HepG2 (cell line): ENCODE measurements around the gene PLEKHG2. TPM values are rescaled to one million over a fixed set of nuclear protein-coding genes. Genes with fewer than 3 reads are reported as not detected.
A peak's percentile ranks its signal among the peaks of the same experiment; 100 is the strongest.

Experiments used
- CREB1 ChIP-seq, 2 experiments: fragments of 450-650 bp in 1 of 2; IDR thresholded peaks; 2 replicates each; pipeline ENCODE4 v1.6.1; 2016 to 2017; ENCODE audit warnings: control low read depth in 1 of 2, mild to moderate bottlenecking in 1 of 2, missing compliant biosample characterization in 1 of 2, missing genetic modification characterization in 1 of 2
- DMAP1 ChIP-seq: IDR thresholded peaks from 2 replicates; pipeline ENCODE4 v1.6.1; 2016
- HNRNPK ChIP-seq: fragments of 200-400 bp; formaldehyde crosslinking; IDR thresholded peaks from 2 replicates; pipeline ENCODE4 v1.6.1; 2018; ENCODE audit warnings: low read length, low read depth, moderate library complexity, mild to moderate bottlenecking; ENCODE audit not compliant: poor library complexity, severe bottlenecking
- IRF2 ChIP-seq: IDR thresholded peaks from 2 replicates; pipeline ENCODE4 v1.6.1; 2018; ENCODE audit warnings: missing genetic modification reagents, missing compliant biosample characterization
- MAFK ChIP-seq, 2 experiments: IDR thresholded peaks in 1 of 2; conservative IDR thresholded peaks in 1 of 2; 2 replicates each; pipeline ENCODE4 v1.6.1; 2011; ENCODE audit warnings: improper control_type of control experiment in 2 of 2, low read length in 2 of 2
- MAZ ChIP-seq, 2 experiments: sonication (generic) in 1 of 2; formaldehyde crosslinking in 1 of 2; IDR thresholded peaks; 2 replicates each; pipeline versions ENCODE4 v1.5.0 to v1.6.1; 2012 to 2020; ENCODE audit warnings: low read depth in 2 of 2, mild to moderate bottlenecking in 2 of 2, borderline replicate concordance in 1 of 2, improper control_type of control experiment in 1 of 2, low read length in 1 of 2, missing genetic modification reagents in 1 of 2, moderate library complexity in 1 of 2
- MXD4 ChIP-seq: IDR thresholded peaks from 2 replicates; pipeline ENCODE4 v1.6.1; 2016; ENCODE audit warnings: mild to moderate bottlenecking, missing biosample characterization, missing genetic modification reagents
- PHF21A ChIP-seq: sonication (generic); formaldehyde crosslinking; IDR thresholded peaks from 2 replicates; pipeline ENCODE4 v1.5.0; 2020; ENCODE audit warnings: mild to moderate bottlenecking, missing genetic modification reagents
- POLR2AphosphoS5 ChIP-seq: IDR thresholded peaks from 2 replicates; pipeline ENCODE4 v1.6.1; 2012; ENCODE audit warnings: low read depth, low read length
- SNAI1 ChIP-seq: sonication (generic); formaldehyde crosslinking; IDR thresholded peaks from 2 replicates; pipeline ENCODE4 v1.5.0; 2020; ENCODE audit warnings: mild to moderate bottlenecking, missing genetic modification reagents, borderline replicate concordance
- SNAPC2 ChIP-seq: sonication (generic); formaldehyde crosslinking; IDR thresholded peaks from 2 replicates; pipeline ENCODE4 v1.8.1; 2022; ENCODE audit warnings: mild to moderate bottlenecking, missing genetic modification reagents
- SOX5 ChIP-seq: IDR thresholded peaks from 2 replicates; pipeline ENCODE4 v1.6.1; 2016; ENCODE audit warnings: borderline replicate concordance
- SP140L ChIP-seq: sonication (generic); formaldehyde crosslinking; IDR thresholded peaks from 2 replicates; pipeline ENCODE4 v1.4.0; 2020; ENCODE audit warnings: missing genetic modification reagents, borderline replicate concordance
- SSRP1 ChIP-seq: IDR thresholded peaks from 2 replicates; pipeline ENCODE4 v1.6.1; 2016; ENCODE audit warnings: control low read depth
- SYNCRIP ChIP-seq: fragments of 200-400 bp; formaldehyde crosslinking; IDR thresholded peaks from 2 replicates; pipeline ENCODE4 v1.6.1; 2018; ENCODE audit warnings: mild to moderate bottlenecking, low read depth, low read length; ENCODE audit not compliant: insufficient read depth
- YY1 ChIP-seq: IDR thresholded peaks from 2 replicates; pipeline ENCODE4 v1.6.1; 2011; ENCODE audit warnings: low read length, low read depth, moderate library complexity, mild to moderate bottlenecking; ENCODE audit not compliant: insufficient read depth, insufficient replicate concordance
- ZHX2 ChIP-seq, 2 experiments: sonication (generic) in 1 of 2; formaldehyde crosslinking in 1 of 2; IDR thresholded peaks; 2 replicates each; pipeline versions ENCODE4 v1.6.1 to v1.9.0; 2014 to 2022; ENCODE audit warnings: antibody characterized with exemption in 1 of 2, borderline replicate concordance in 1 of 2, inconsistent platforms in 1 of 2, low read depth in 1 of 2, missing genetic modification reagents in 1 of 2
- ZNF256 ChIP-seq: sonication (generic); formaldehyde crosslinking; conservative IDR thresholded peaks from 2 replicates; pipeline ENCODE4 v1.4.0; 2020; ENCODE audit warnings: missing genetic modification reagents
- ZNF350 ChIP-seq: sonication (generic); formaldehyde crosslinking; IDR thresholded peaks from 2 replicates; pipeline ENCODE4 v1.4.0; 2020; ENCODE audit warnings: mild to moderate bottlenecking, low read depth, missing genetic modification reagents, borderline replicate concordance
- ZNF75D ChIP-seq: sonication (generic); formaldehyde crosslinking; IDR thresholded peaks from 2 replicates; pipeline ENCODE4 v1.8.1; 2023; ENCODE audit warnings: missing genetic modification reagents, mild to moderate bottlenecking, borderline replicate concordance
- ZNF761 ChIP-seq: sonication (generic); formaldehyde crosslinking; conservative IDR thresholded peaks from 2 replicates; pipeline ENCODE4 v1.4.0; 2020; ENCODE audit warnings: mild to moderate bottlenecking, missing genetic modification reagents
- polyA plus RNA-seq, 8 experiments: library from polyadenylated mRNA; depleted of rRNA in 3 of 8; stranded (reverse) in 7 of 8; unstranded in 1 of 8; fragments of >200 nt; fragmentation: Illumina TruSeq in 4 of 8; extraction: Trizol in 4 of 8; gene quantifications; 2 replicates each; pipeline versions ENCODE4 v1.2.1 to v1.2.3, GENCODE V29; 2011 to 2016; ENCODE audit warnings: low read depth in 4 of 8, missing spikeins in 1 of 8, mixed read lengths in 1 of 8; ENCODE audit not compliant: insufficient read depth in 1 of 8
- total RNA-seq, 5 experiments: library from RNA; depleted of rRNA; stranded (reverse); fragments of >200 nt; fragmentation: Illumina TruSeq; extraction: Trizol; gene quantifications; 2 replicates each; pipeline ENCODE4 v1.2.3, GENCODE V29; 2016; ENCODE audit warnings: low read depth in 1 of 5

PLEKHG2 gene
- total and polyA plus RNA-seq, 2 of the 13 experiments (the other 11 are each of a cell fraction or from before 2014, with no cell fraction given), result 3.6 to 6.8 TPM

GRCh38 chr19:39430675-39431593, 18.5 kb downstream of the PLEKHG2 start (continued):
- TF ChIP-seq ZHX2 (IDR thresholded peaks at IDR 0.05; ENCODE audit: low read depth) (peak; percentile 77; the same call in 1 of the 2 replicates), ZHX2 (CRISPR knock-in tag; IDR thresholded peaks at IDR 0.05; ENCODE audit: borderline replicate concordance) (no peak), POLR2AphosphoS5 (peak; percentile 37; the same call in 1 of the 2 replicates), ZNF75D (CRISPR knock-in tag) (no peak), SOX5 (no peak), DMAP1 (CRISPR knock-in tag) (no peak), ZNF350 (CRISPR knock-in tag) (0 out of 2 replicates have a peak, but pooled peaks have one; percentile 47), MAFK (conservative IDR thresholded peaks at IDR 0.05 in 1 of 2, IDR thresholded peaks at IDR 0.05 in 1 of 2; ENCODE audit: low read length in 2 of 2) (peak; percentile 7 to 47; a peak in 2 of 4 replicates), CREB1 (IDR thresholded peaks at IDR 0.05) (peak; percentile 80), CREB1 (CRISPR knock-in tag; IDR thresholded peaks at IDR 0.05) (peak; percentile 59; the same call in 1 of the 2 replicates), ZNF761 (CRISPR knock-in tag) (no peak), SNAPC2 (no peak), ZNF256 (CRISPR knock-in tag) (no peak), SYNCRIP (no peak), SSRP1 (CRISPR knock-in tag) (peak; percentile 90), SP140L (CRISPR knock-in tag) (no peak), PHF21A (CRISPR knock-in tag) (no peak), IRF2 (no peak), MAZ (IDR thresholded peaks at IDR 0.05; ENCODE audit: borderline replicate concordance, low read depth, low read length) (no peak), MAZ (CRISPR knock-in tag; IDR thresholded peaks at IDR 0.05; ENCODE audit: low read depth) (no peak), HNRNPK (no peak), YY1 (no peak), MXD4 (CRISPR knock-in tag) (no peak), SNAI1 (CRISPR knock-in tag) (no peak)
